ENCODE measurements around the gene GRIN3B. TPM values are rescaled to one million over a fixed set of nuclear protein-coding genes. Genes with fewer than 3 reads are reported as not detected.

The GRIN3B gene
- total and polyA plus RNA-seq, 2 of the 8 experiments (the other 6 are each of a cell fraction or from before 2014, with no cell fraction given), result 0.45 to 1.0 TPM

- no peak overlapping the region for H2BK20ac ChIP-seq (ENCODE audit: low read length)
- H3K27me3 ChIP-seq (replicated peaks in 1 of 4; ENCODE audit: control insufficient read depth in 3 of 4, extremely low read depth in 1 of 4, insufficient read depth in 3 of 4, low read length in 3 of 4), result no peaks in the 10 kb centered on the region
- H4K8ac ChIP-seq (ENCODE audit: extremely low read depth, insufficient read depth, low read length), result no peak overlapping the region; the same call in 1 of the 2 replicates
- DNase-seq (ENCODE audit: low read depth in 1 of 2, low spot score in 2 of 2) (no peak), FAIRE-seq (no peak)
- ChIA-PET CTCF (ENCODE audit: partially characterized antibody) (interaction anchor here (0.6 to 2.7 kb wide), 13 partner anchors 8 to 1519 kb away, joined by 3 to 18 read pairs (median 5); partner anchors contain the start of gene WDR18), POLR2A (ENCODE audit: partially characterized antibody) (interaction anchor here (0.6 to 1.0 kb wide), 7 partner anchors 20 to 96 kb away, joined by 3 to 4 read pairs (median 3); no protein-coding TSS in a partner anchor)
- no peak overlapping the region for H4K91ac ChIP-seq (replicated peaks; ENCODE audit: insufficient read length, low read length)
- H2AFZ ChIP-seq (ENCODE audit: low read length), result no peak overlapping the region
- peaks cover 5 to 35% (median 18%) of the 10 kb centered on the region in 4 experiments for H3K4me1 ChIP-seq (replicated peaks in 1 of 4; ENCODE audit: control insufficient read depth in 3 of 4, insufficient read depth in 4 of 4, low read length in 3 of 4)
- no peak overlapping the region for H2BK5ac ChIP-seq (ENCODE audit: low read depth, low read length)
- no peak overlapping the region; the same call in 1 of the 2 replicates for H2BK12ac ChIP-seq (ENCODE audit: low read depth, low read length)
- no peak overlapping the region for H3K14ac ChIP-seq (ENCODE audit: insufficient read length)
- no peak overlapping the region for H3K4me2 ChIP-seq (ENCODE audit: insufficient read depth in 1 of 2, low read depth in 2 of 2, low read length in 2 of 2)
- no peak overlapping the region for H3K18ac ChIP-seq (ENCODE audit: extremely low read depth, low read length)
- H3K23ac ChIP-seq (ENCODE audit: insufficient read length), result no peak overlapping the region
- no peak overlapping the region for H2BK120ac ChIP-seq (replicated peaks; ENCODE audit: low read depth, low read length)
- WGBS, 2 experiments (ENCODE audit: extremely low coverage in 1 of 2, insufficient coverage in 1 of 2, insufficient read length in 1 of 2, insufficient replicate concordance in 2 of 2, low coverage in 1 of 2, low lambda C conversion rate in 2 of 2, missing lambda C conversion rate in 1 of 2), result 93% methylated on average over 36 of the region's 36 CpGs; no CpG with 5 or more reads in 1 of the 2 experiments
- H3K79me1 ChIP-seq (ENCODE audit: low read depth, low read length), result peaks cover 4% of the 10 kb centered on the region; the same call in 1 of the 2 replicates
- H3K23me2 ChIP-seq (ENCODE audit: low read depth, low read length), result no peaks in the 10 kb centered on the region
- H3K36me3 ChIP-seq (ENCODE audit: control insufficient read depth in 2 of 4, insufficient read depth in 4 of 4, low read length in 3 of 4), result peaks cover 0 to 5% (median under 1%) of the 10 kb centered on the region in 4 experiments; a peak in 6 of 8 replicates
- peak overlapping the region; percentile 19; the same call in 1 of the 2 replicates for H2BK15ac ChIP-seq (ENCODE audit: low read length)
- peaks cover 0 to 3% of the 10 kb centered on the region in 2 experiments for H4K20me1 ChIP-seq (replicated peaks in 1 of 2; ENCODE audit: control insufficient read depth in 1 of 2, insufficient read depth in 2 of 2, low read length in 2 of 2)
- H3K4ac ChIP-seq (replicated peaks; ENCODE audit: insufficient read length, low read depth, low read length), result no peak overlapping the region
- H3K9me3 ChIP-seq (ENCODE audit: insufficient read depth in 2 of 2, low read depth in 1 of 2, low read length in 1 of 2), result no peaks in the 10 kb centered on the region
- no peak overlapping the region for H3K4me3 ChIP-seq (ENCODE audit: extremely low read depth in 1 of 4, insufficient read depth in 2 of 4, low read depth in 3 of 4, low read length in 4 of 4)
- H3K9ac ChIP-seq (replicated peaks in 1 of 4; ENCODE audit: extremely low read depth in 1 of 4, low read depth in 3 of 4, low read length in 3 of 4), result no peak overlapping the region
- H4K5ac ChIP-seq (ENCODE audit: insufficient read length, low read depth, low read length), result no peak overlapping the region
- H2AK5ac ChIP-seq (ENCODE audit: low read depth, low read length), result no peak overlapping the region
- no peak overlapping the region for H3K56ac ChIP-seq (replicated peaks; ENCODE audit: insufficient read length, low read depth, low read length)
- H3K27ac ChIP-seq (ENCODE audit: low read depth, low read length), result peak overlapping the region; percentile 36; the same call in 1 of the 2 replicates
- peaks cover 0 to 18% of the 10 kb centered on the region in 2 experiments; a peak in 1 of 4 replicates for H3K79me2 ChIP-seq (ENCODE audit: control insufficient read depth in 1 of 2, insufficient read depth in 2 of 2, low read length in 2 of 2)
- TF ChIP-seq GABPA (IDR thresholded peaks at IDR 0.05; ENCODE audit: borderline replicate concordance, insufficient read depth, low read length) (no peak), CBX5 (IDR thresholded peaks at IDR 0.05; ENCODE audit: low read depth, low read length) (no peak), SP4 (IDR thresholded peaks at IDR 0.05; ENCODE audit: low read length) (no peak), BACH1 (IDR thresholded peaks at IDR 0.05; ENCODE audit: low read length) (no peak), SAP30 (IDR thresholded peaks at IDR 0.05; ENCODE audit: insufficient read depth, insufficient replicate concordance, low read length) (no peak), EP300 (IDR thresholded peaks at IDR 0.05; ENCODE audit: borderline replicate concordance in 1 of 2, low read depth in 2 of 2, low read length in 2 of 2) (no peak), SUZ12 (IDR thresholded peaks at IDR 0.05; ENCODE audit: low read length) (no peak), SIX5 (IDR thresholded peaks at IDR 0.05; ENCODE audit: low read depth, low read length) (no peak), HDAC6 (IDR thresholded peaks at IDR 0.05; ENCODE audit: low read depth, low read length) (no peak), E2F6 (IDR thresholded peaks at IDR 0.05) (no peak)
Measured at GRCh38 chr19:958967-959855, 41.0 kb upstream of the GRIN3B start.

Measured in H1 (cell line).